GM23338 (cell line): Measurements from ENCODE around the gene ABL1. TPM values are rescaled to one million over a fixed set of nuclear protein-coding genes. Genes with fewer than 3 reads are reported as not detected.

Experiments
- ATAC-seq: fragments of 200-7000 bp; cut with Tn5 transposase; 3 replicates; pipeline ENCODE4 v1.9.1; 2020
- DNase-seq: peaks from one replicate; pipeline ENCODE4 v3.0.0-alpha.2; 2015; ENCODE audit warnings: low spot score
- H2AFZ ChIP-seq: fragments of 200-600 bp; sonication (generic); 2 replicates; pipeline ENCODE4 v1.8.0; 2016; ENCODE audit warnings: antibody characterized with exemption, mild to moderate bottlenecking, moderate library complexity
- H3F3A ChIP-seq: fragments of 200-600 bp; sonication (generic); replicated peaks from 2 replicates; pipeline ENCODE4 v1.8.0; 2017; ENCODE audit warnings: antibody characterized with exemption, mixed run types, low read depth
- H3K27ac ChIP-seq: fragments of 200-600 bp; sonication (generic); 2 replicates; pipeline ENCODE4 v1.6.1; 2016; ENCODE audit warnings: low read depth
- H3K27me3 ChIP-seq: fragments of 200-600 bp; sonication (generic); 2 replicates; pipeline ENCODE4 v1.8.0; 2016; ENCODE audit warnings: mild to moderate bottlenecking, mixed run types, moderate library complexity; ENCODE audit not compliant: insufficient read depth
- H3K36me3 ChIP-seq: fragments of 200-600 bp; sonication (generic); 2 replicates; pipeline ENCODE4 v1.8.0; 2016; ENCODE audit warnings: mild to moderate bottlenecking; ENCODE audit not compliant: insufficient read depth
- H3K4me1 ChIP-seq: fragments of 200-600 bp; sonication (generic); 2 replicates; pipeline ENCODE4 v1.8.0; 2016; ENCODE audit warnings: mild to moderate bottlenecking, moderate library complexity; ENCODE audit not compliant: insufficient read depth
- H3K4me2 ChIP-seq: fragments of 200-600 bp; sonication (generic); 2 replicates; pipeline ENCODE4 v1.7.1; 2017; ENCODE audit warnings: mixed run types
- H3K4me3 ChIP-seq: fragments of 200-600 bp; sonication (generic); 2 replicates; pipeline ENCODE4 v1.6.1; 2016; ENCODE audit warnings: mixed run types
- H3K79me2 ChIP-seq: fragments of 200-600 bp; sonication (generic); replicated peaks from 2 replicates; pipeline ENCODE4 v1.8.0; 2017; ENCODE audit warnings: mild to moderate bottlenecking; ENCODE audit not compliant: insufficient read depth
- H3K9me2 ChIP-seq: fragments of 200-600 bp; sonication (generic); 2 replicates; pipeline ENCODE4 v1.8.0; 2017; ENCODE audit not compliant: insufficient read depth
- H4K20me1 ChIP-seq: fragments of 200-600 bp; sonication (generic); replicated peaks from 2 replicates; pipeline ENCODE4 v1.8.0; 2017; ENCODE audit warnings: mild to moderate bottlenecking; ENCODE audit not compliant: insufficient read depth
- H3K27ac Mint-ChIP-seq: 2 replicates; pipeline ENCODE4 v1.8.0; 2020; ENCODE audit warnings: inconsistent platforms, mild to moderate bottlenecking, moderate library complexity, mixed read lengths
- H3K27me3 Mint-ChIP-seq: 3 replicates; pipeline ENCODE4 v1.8.0; 2022; ENCODE audit warnings: low read depth, mild to moderate bottlenecking, moderate library complexity, mixed read lengths, inconsistent platforms; ENCODE audit not compliant: insufficient read depth, poor library complexity
- H3K36me3 Mint-ChIP-seq: 3 replicates; pipeline ENCODE4 v1.8.0; 2021; ENCODE audit warnings: low read depth, mild to moderate bottlenecking, inconsistent platforms, moderate library complexity, mixed read lengths
- H3K4me1 Mint-ChIP-seq: 3 replicates; pipeline ENCODE4 v1.8.0; 2020; ENCODE audit warnings: mild to moderate bottlenecking, inconsistent platforms, mixed read lengths
- H3K4me3 Mint-ChIP-seq: 3 replicates; pipeline ENCODE4 v1.8.0; 2021; ENCODE audit warnings: moderate library complexity, mild to moderate bottlenecking, inconsistent platforms, mixed read lengths
- H3K9me3 Mint-ChIP-seq: 3 replicates; pipeline ENCODE4 v1.8.0; 2020; ENCODE audit warnings: moderate library complexity, mild to moderate bottlenecking, inconsistent platforms, mixed read lengths
- CREB1 ChIP-seq: fragments of 250-450 bp; sonication (Bioruptor Pico); IDR thresholded peaks from 2 replicates; pipeline ENCODE4 v1.5.0; 2020; ENCODE audit warnings: low read depth, mild to moderate bottlenecking, moderate library complexity
- ZNF114 ChIP-seq: fragments of 250-450 bp; sonication (Bioruptor Pico); IDR thresholded peaks from 2 replicates; pipeline ENCODE4 v1.5.0; 2020; ENCODE audit warnings: mild to moderate bottlenecking, moderate library complexity
- ZNF331 ChIP-seq: fragments of 250-450 bp; sonication (Bioruptor Pico); IDR thresholded peaks from 2 replicates; pipeline ENCODE4 v1.5.0; 2020; ENCODE audit warnings: low read depth, mild to moderate bottlenecking, moderate library complexity
- polyA plus RNA-seq: library from polyadenylated mRNA; unstranded; fragments of >200 nt; fragmentation: Nextera tagmentation; extraction: Ambion mirVana; gene quantifications from 2 replicates; pipeline ENCODE4 v1.2.1, GENCODE V29; 2016
- total RNA-seq: library from RNA; depleted of rRNA; stranded (reverse); fragments of >200 nt; shearing (Covaris generic); gene quantifications from 2 replicates; pipeline ENCODE4 v1.2.3, GENCODE V29; 2014
- TF ChIP-seq, protein P1 (sequence below): IDR thresholded peaks from one replicate; pipeline ENCODE4 v1.6.1; 2018; ENCODE audit warnings: antibody characterized with exemption; ENCODE audit not compliant: unreplicated experiment
- TF ChIP-seq, protein P2 (sequence below): fragments of 250-450 bp; sonication (Bioruptor Pico); IDR thresholded peaks from 2 replicates; pipeline ENCODE4 v1.5.0; 2020; ENCODE audit warnings: mild to moderate bottlenecking, moderate library complexity

The ABL1 gene
- total and polyA plus RNA-seq, 2 experiments from 2014 or later = 20.7 to 85.1 TPM

DNA sequence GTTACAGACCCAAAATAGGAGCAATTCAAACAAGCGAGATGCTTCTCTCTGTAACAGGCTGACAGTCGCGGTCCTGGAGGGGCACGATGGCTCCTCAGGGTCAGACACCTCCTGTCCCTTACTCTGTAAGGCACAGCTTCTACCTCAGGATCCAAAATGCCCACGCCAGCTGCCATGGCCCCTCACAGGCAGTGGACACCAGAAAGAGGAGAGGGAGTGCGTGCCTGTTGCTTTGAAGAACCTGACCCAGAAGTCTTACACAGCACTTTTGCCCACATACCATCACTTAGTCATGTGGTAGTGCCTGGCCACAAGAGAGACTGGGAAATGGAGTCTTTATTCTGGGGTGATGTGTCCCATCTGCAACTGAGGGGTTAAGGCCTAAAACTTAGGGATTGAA lies 11.6 kb upstream of the ABL1 start (continued):
- TF ChIP-seq, protein P1, sequence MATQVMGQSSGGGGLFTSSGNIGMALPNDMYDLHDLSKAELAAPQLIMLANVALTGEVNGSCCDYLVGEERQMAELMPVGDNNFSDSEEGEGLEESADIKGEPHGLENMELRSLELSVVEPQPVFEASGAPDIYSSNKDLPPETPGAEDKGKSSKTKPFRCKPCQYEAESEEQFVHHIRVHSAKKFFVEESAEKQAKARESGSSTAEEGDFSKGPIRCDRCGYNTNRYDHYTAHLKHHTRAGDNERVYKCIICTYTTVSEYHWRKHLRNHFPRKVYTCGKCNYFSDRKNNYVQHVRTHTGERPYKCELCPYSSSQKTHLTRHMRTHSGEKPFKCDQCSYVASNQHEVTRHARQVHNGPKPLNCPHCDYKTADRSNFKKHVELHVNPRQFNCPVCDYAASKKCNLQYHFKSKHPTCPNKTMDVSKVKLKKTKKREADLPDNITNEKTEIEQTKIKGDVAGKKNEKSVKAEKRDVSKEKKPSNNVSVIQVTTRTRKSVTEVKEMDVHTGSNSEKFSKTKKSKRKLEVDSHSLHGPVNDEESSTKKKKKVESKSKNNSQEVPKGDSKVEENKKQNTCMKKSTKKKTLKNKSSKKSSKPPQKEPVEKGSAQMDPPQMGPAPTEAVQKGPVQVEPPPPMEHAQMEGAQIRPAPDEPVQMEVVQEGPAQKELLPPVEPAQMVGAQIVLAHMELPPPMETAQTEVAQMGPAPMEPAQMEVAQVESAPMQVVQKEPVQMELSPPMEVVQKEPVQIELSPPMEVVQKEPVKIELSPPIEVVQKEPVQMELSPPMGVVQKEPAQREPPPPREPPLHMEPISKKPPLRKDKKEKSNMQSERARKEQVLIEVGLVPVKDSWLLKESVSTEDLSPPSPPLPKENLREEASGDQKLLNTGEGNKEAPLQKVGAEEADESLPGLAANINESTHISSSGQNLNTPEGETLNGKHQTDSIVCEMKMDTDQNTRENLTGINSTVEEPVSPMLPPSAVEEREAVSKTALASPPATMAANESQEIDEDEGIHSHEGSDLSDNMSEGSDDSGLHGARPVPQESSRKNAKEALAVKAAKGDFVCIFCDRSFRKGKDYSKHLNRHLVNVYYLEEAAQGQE = no peak
- TF ChIP-seq CREB1 (CRISPR knock-in tag) = no peak
- TF ChIP-seq ZNF114 (CRISPR knock-in tag) = no peak
- no peak for TF ChIP-seq ZNF331 (CRISPR knock-in tag)

DNA sequence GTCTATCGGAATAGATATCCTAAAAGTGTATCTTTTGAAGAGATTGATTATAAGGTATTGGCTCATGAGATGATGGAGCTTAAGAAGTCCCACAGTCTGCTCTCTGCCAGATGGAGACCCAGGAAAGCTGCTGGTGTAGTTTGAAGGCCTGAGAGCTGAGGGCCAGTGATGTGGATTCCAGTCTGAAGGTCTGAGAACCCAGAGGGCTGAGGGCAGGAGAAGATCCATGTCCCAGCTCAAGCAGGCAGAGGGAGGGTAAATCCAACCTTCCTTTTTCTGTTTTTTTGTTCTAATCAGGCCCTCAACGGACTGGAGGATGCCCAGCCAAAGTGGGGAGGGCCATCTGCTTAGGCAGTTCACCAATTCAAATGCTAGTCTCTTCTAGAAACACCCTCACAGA lies 11.0 kb upstream of the ABL1 start:
- peaks cover 4% of the 10 kb centered on the region for H3K27me3 Mint-ChIP-seq
- Histone ChIP-seq H3K27me3 (no peaks in the 10 kb centered on the region), H3K27ac (peak overlapping the region; percentile 88), H3K4me3 (peak overlapping the region; percentile 10; the same call in 1 of the 2 replicates), H3F3A (no peaks in the 10 kb centered on the region; the same call in 1 of the 2 replicates), H4K20me1 (no peaks in the 10 kb centered on the region), H3K4me2 (peak overlapping the region; percentile 42), H3K4me1 (peaks cover 31% of the 10 kb centered on the region), H3K79me2 (peaks cover 61% of the 10 kb centered on the region), H3K9me2 (no peaks in the 10 kb centered on the region), H3K36me3 (no peaks in the 10 kb centered on the region), H2AFZ (no peak overlapping the region)
- peaks cover 10% of the 10 kb centered on the region for H3K9me3 Mint-ChIP-seq
- H3K4me1 Mint-ChIP-seq = peaks cover 45% of the 10 kb centered on the region
- H3K27ac Mint-ChIP-seq = peak overlapping the region; percentile 88
- peak; percentile 20 for ATAC-seq
- H3K36me3 Mint-ChIP-seq = peaks cover 12% of the 10 kb centered on the region
- peak overlapping the region; percentile 53 for H3K4me3 Mint-ChIP-seq
- DNase-seq = no peak
- TF ChIP-seq CREB1 (CRISPR knock-in tag) = no peak
- TF ChIP-seq, protein P2, sequence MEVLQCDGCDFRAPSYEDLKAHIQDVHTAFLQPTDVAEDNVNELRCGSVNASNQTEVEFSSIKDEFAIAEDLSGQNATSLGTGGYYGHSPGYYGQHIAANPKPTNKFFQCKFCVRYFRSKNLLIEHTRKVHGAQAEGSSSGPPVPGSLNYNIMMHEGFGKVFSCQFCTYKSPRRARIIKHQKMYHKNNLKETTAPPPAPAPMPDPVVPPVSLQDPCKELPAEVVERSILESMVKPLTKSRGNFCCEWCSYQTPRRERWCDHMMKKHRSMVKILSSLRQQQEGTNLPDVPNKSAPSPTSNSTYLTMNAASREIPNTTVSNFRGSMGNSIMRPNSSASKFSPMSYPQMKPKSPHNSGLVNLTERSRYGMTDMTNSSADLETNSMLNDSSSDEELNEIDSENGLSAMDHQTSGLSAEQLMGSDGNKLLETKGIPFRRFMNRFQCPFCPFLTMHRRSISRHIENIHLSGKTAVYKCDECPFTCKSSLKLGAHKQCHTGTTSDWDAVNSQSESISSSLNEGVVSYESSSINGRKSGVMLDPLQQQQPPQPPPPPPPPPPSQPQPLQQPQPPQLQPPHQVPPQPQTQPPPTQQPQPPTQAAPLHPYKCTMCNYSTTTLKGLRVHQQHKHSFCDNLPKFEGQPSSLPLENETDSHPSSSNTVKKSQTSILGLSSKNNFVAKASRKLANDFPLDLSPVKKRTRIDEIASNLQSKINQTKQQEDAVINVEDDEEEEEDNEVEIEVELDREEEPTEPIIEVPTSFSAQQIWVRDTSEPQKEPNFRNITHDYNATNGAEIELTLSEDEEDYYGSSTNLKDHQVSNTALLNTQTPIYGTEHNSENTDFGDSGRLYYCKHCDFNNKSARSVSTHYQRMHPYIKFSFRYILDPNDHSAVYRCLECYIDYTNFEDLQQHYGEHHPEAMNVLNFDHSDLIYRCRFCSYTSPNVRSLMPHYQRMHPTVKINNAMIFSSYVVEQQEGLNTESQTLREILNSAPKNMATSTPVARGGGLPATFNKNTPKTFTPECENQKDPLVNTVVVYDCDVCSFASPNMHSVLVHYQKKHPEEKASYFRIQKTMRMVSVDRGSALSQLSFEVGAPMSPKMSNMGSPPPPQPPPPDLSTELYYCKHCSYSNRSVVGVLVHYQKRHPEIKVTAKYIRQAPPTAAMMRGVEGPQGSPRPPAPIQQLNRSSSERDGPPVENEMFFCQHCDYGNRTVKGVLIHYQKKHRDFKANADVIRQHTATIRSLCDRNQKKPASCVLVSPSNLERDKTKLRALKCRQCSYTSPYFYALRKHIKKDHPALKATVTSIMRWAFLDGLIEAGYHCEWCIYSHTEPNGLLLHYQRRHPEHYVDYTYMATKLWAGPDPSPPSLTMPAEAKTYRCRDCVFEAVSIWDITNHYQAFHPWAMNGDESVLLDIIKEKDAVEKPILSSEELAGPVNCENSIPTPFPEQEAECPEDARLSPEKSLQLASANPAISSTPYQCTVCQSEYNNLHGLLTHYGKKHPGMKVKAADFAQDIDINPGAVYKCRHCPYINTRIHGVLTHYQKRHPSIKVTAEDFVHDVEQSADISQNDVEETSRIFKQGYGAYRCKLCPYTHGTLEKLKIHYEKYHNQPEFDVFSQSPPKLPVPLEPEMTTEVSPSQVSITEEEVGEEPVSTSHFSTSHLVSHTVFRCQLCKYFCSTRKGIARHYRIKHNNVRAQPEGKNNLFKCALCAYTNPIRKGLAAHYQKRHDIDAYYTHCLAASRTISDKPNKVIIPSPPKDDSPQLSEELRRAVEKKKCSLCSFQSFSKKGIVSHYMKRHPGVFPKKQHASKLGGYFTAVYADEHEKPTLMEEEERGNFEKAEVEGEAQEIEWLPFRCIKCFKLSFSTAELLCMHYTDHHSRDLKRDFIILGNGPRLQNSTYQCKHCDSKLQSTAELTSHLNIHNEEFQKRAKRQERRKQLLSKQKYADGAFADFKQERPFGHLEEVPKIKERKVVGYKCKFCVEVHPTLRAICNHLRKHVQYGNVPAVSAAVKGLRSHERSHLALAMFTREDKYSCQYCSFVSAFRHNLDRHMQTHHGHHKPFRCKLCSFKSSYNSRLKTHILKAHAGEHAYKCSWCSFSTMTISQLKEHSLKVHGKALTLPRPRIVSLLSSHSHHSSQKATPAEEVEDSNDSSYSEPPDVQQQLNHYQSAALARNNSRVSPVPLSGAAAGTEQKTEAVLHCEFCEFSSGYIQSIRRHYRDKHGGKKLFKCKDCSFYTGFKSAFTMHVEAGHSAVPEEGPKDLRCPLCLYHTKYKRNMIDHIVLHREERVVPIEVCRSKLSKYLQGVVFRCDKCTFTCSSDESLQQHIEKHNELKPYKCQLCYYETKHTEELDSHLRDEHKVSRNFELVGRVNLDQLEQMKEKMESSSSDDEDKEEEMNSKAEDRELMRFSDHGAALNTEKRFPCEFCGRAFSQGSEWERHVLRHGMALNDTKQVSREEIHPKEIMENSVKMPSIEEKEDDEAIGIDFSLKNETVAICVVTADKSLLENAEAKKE (CRISPR knock-in tag) = peak; percentile 52; the same call in 1 of the 2 replicates
